Measurements from ENCODE around the gene TM2D3. TPM values are rescaled to one million over a fixed set of nuclear protein-coding genes. Genes with fewer than 3 reads are reported as not detected.

The TM2D3 gene
- total RNA-seq, 4 donors from 2014 or later = 35.5 to 50.5 (median 40.5) TPM

GRCh38 chr15:101607108-101607507, 45.1 kb downstream of the TM2D3 start:
- DNase-seq (ENCODE audit: extremely low spot score) = no peak
- Histone ChIP-seq H3K4me1 (peaks cover 0 to 3% (median under 1%) of the 10 kb centered on the region in 4 donors), H3K36me3 (no peaks in the 10 kb centered on the region), H3K27me3 (peaks cover 0 to 10% (median 0%) of the 10 kb centered on the region in 4 donors), H3K27ac (replicated peaks in 1 of 4) (no peak overlapping the region), H3K9me3 (no peaks in the 10 kb centered on the region), H3K4me3 (no peak overlapping the region)
- intact Hi-C loops (cut with DNase I) = no loop called here
- WGBS = 82% methylated on average over 2 of the region's 2 CpGs
- no peak for TF ChIP-seq POLR2A (IDR thresholded peaks at IDR 0.05; ENCODE audit: low read depth)
- TF ChIP-seq CTCF (IDR thresholded peaks at IDR 0.05) = no peak
- TF ChIP-seq EP300 (IDR thresholded peaks at IDR 0.05) = no peak
- no peak for TF ChIP-seq POLR2AphosphoS5 (IDR thresholded peaks at IDR 0.05)

- TF ChIP-seq EP300 (IDR thresholded peaks at IDR 0.05) = no peak
- no peak for TF ChIP-seq POLR2A (IDR thresholded peaks at IDR 0.05; ENCODE audit: low read depth)
- no peak for TF ChIP-seq POLR2AphosphoS5 (IDR thresholded peaks at IDR 0.05)
- TF ChIP-seq CTCF (IDR thresholded peaks at IDR 0.05) = no peak
- WGBS = 88% methylated on average over 4 of the region's 4 CpGs
- Histone ChIP-seq H3K36me3 (no peaks in the 10 kb centered on the region), H3K4me3 (no peak overlapping the region), H3K9me3 (no peaks in the 10 kb centered on the region), H3K27ac (replicated peaks in 1 of 4) (no peak overlapping the region), H3K27me3 (peaks cover 0 to 17% (median 0%) of the 10 kb centered on the region in 4 donors), H3K4me1 (no peaks in the 10 kb centered on the region)
- no peak for DNase-seq (ENCODE audit: extremely low spot score)
- intact Hi-C loops (cut with DNase I) = no loop called here
Measured at GRCh38 chr15:101604124-101604874, 47.9 kb downstream of the TM2D3 start.

- H3K36me3 ChIP-seq = no peaks in the 10 kb centered on the region
- WGBS = 83% methylated on average over 6 of the region's 6 CpGs
- H3K4me1 ChIP-seq = no peaks in the 10 kb centered on the region
- intact Hi-C loops (cut with DNase I) = no loop called here
- no peaks in the 10 kb centered on the region for H3K9me3 ChIP-seq
- TF ChIP-seq CTCF (IDR thresholded peaks at IDR 0.05) (no peak), POLR2A (IDR thresholded peaks at IDR 0.05; ENCODE audit: low read depth) (no peak), POLR2AphosphoS5 (IDR thresholded peaks at IDR 0.05) (no peak), EP300 (IDR thresholded peaks at IDR 0.05) (no peak)
- DNase-seq (ENCODE audit: extremely low spot score) = no peak
- H3K27ac ChIP-seq (replicated peaks in 1 of 4) = no peak overlapping the region
- peaks cover 0 to 17% (median 0%) of the 10 kb centered on the region in 4 donors for H3K27me3 ChIP-seq
- no peak overlapping the region for H3K4me3 ChIP-seq
Measured at GRCh38 chr15:101602801-101603200, 49.4 kb downstream of the TM2D3 start.

- intact Hi-C loops (cut with DNase I) = no loop called here
Measured at GRCh38 chr15:101600035-101600434, 52.1 kb downstream of the TM2D3 start.

More at GRCh38 chr15:101600035-101600434, 52.1 kb downstream of the TM2D3 start:
- Histone ChIP-seq H3K36me3 (no peaks in the 10 kb centered on the region), H3K4me1 (no peaks in the 10 kb centered on the region), H3K27me3 (peaks cover 0 to 20% (median 0%) of the 10 kb centered on the region in 4 donors), H3K27ac (replicated peaks in 1 of 4) (no peak overlapping the region), H3K4me3 (no peak overlapping the region), H3K9me3 (peaks cover 0 to 9% (median 0%) of the 10 kb centered on the region in 4 donors)
- DNase-seq (ENCODE audit: extremely low spot score) = no peak
- 35% methylated on average over 3 of the region's 4 CpGs for WGBS
- TF ChIP-seq POLR2AphosphoS5 (IDR thresholded peaks at IDR 0.05) (no peak), EP300 (IDR thresholded peaks at IDR 0.05) (no peak), POLR2A (IDR thresholded peaks at IDR 0.05; ENCODE audit: low read depth) (no peak), CTCF (IDR thresholded peaks at IDR 0.05) (no peak)

Measured in esophagus muscularis mucosa (tissue), 4 donors.